SU-DHL-6 (cell line): Measurements from ENCODE around the gene PALM.

ENCODE experiments used
- H2AFZ ChIP-seq: fragments of 200-600 bp; sonication (generic); 2 replicates; pipeline ENCODE4 v1.6.1; 2014; ENCODE audit warnings: low read depth, mild to moderate bottlenecking, moderate library complexity, mixed read lengths, antibody characterized with exemption, low read length; ENCODE audit not compliant: severe bottlenecking
- H3F3A ChIP-seq: fragments of 200-600 bp; shearing (Covaris generic); 2 replicates; pipeline ENCODE4 v1.6.0; 2016; ENCODE audit warnings: antibody characterized with exemption, mild to moderate bottlenecking; ENCODE audit not compliant: insufficient read depth
- H3K27ac ChIP-seq: fragments of 200-600 bp; sonication (generic); 2 replicates; pipeline ENCODE4 v1.5.1; 2016; ENCODE audit warnings: low read depth, mild to moderate bottlenecking, low read length, moderate library complexity, mixed read lengths
- H3K27me3 ChIP-seq: fragments of 200-600 bp; sonication (generic), shearing (Covaris generic); 2 replicates; pipeline ENCODE4 v1.6.0; 2014; ENCODE audit warnings: mild to moderate bottlenecking, low read length
- H3K36me3 ChIP-seq: fragments of 200-600 bp; sonication (generic); 2 replicates; pipeline ENCODE4 v1.6.1; 2014; ENCODE audit warnings: mild to moderate bottlenecking, low read length, mixed read lengths
- H3K4me2 ChIP-seq: fragments of 300-600, 200-600 bp; shearing (Covaris generic), sonication (generic); 2 replicates; pipeline ENCODE4 v1.6.0; 2014; ENCODE audit warnings: low read length, low read depth, mild to moderate bottlenecking; ENCODE audit not compliant: poor library complexity, severe bottlenecking
- H3K4me3 ChIP-seq: fragments of 200-600 bp; sonication (generic); 2 replicates; pipeline ENCODE4 v1.5.1; 2014; ENCODE audit warnings: antibody characterized with exemption, low read length, mild to moderate bottlenecking, mixed read lengths; ENCODE audit not compliant: insufficient read depth, poor library complexity, severe bottlenecking
- H3K79me2 ChIP-seq: fragments of 200-600 bp; sonication (generic); 2 replicates; pipeline ENCODE4 v1.6.1; 2014; ENCODE audit warnings: mild to moderate bottlenecking, low read length, moderate library complexity; ENCODE audit not compliant: insufficient read depth
- H3K9ac ChIP-seq: fragments of 200-600 bp; sonication (generic); 2 replicates; pipeline ENCODE4 v1.7.0; 2014; ENCODE audit warnings: mild to moderate bottlenecking, low read length
- H3K9me2 ChIP-seq: fragments of 200-600 bp; sonication (generic); replicated peaks from 2 replicates; pipeline ENCODE4 v1.6.1; 2014; ENCODE audit warnings: low read length; ENCODE audit not compliant: insufficient read depth
- H3K9me3 ChIP-seq: fragments of 200-600 bp; sonication (generic); 2 replicates; pipeline ENCODE4 v1.6.1; 2014; ENCODE audit warnings: low read length, mixed read lengths; ENCODE audit not compliant: insufficient read depth
- H4K20me1 ChIP-seq: fragments of 200-600 bp; sonication (generic); 2 replicates; pipeline ENCODE4 v1.6.1; 2014; ENCODE audit warnings: low read depth, mild to moderate bottlenecking, antibody characterized with exemption, low read length, moderate library complexity, mixed read lengths
- EZH2phosphoT487 ChIP-seq: fragments of 200-600 bp; sonication (generic), shearing (Covaris generic); conservative IDR thresholded peaks from 2 replicates; pipeline ENCODE4 v1.6.1; 2018; ENCODE audit warnings: mild to moderate bottlenecking, antibody characterized with exemption, low read length, moderate library complexity, mixed read lengths
- TF ChIP-seq, protein P1 (sequence below): fragments of 200-600 bp; sonication (generic); IDR thresholded peaks from one replicate; pipeline ENCODE4 v1.5.1; 2017; ENCODE audit warnings: antibody characterized with exemption, mild to moderate bottlenecking, low read length, moderate library complexity; ENCODE audit not compliant: insufficient read depth, poor library complexity, severe bottlenecking

PALM gene

DNA sequence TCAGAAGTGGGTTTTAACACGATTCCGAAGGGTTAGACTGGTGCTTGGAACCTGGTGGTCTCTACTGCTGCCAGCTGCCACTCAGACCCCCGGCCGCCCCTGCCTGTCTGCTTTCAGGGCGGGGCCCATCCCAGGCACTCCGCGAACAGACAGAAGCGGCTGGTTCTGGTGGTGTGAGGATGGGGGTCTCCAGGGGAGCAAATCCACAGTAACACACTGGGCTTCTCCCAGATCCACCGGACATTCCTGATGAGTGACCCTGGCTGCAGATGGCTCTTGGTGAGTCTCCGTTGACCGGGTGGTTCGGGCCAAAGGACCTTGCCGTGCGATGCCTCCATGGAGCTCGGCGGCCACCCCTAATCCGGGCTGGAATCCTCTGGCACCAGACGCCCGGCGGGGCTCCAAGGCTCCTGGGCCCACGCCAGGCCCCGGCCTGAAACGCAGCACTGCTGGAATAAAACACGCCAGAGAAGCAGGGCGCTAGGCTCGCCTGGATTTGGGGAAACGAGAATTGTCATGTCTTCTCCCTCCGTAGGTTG lies 86.4 kb downstream of the PALM start:
- H2AFZ ChIP-seq = no peak overlapping the region
- H3K9me2 ChIP-seq = no peaks in the 10 kb centered on the region
- no peaks in the 10 kb centered on the region for H3F3A ChIP-seq
- H3K36me3 ChIP-seq = peaks cover 5% of the 10 kb centered on the region; the same call in 1 of the 2 replicates
- TF ChIP-seq, protein P1, sequence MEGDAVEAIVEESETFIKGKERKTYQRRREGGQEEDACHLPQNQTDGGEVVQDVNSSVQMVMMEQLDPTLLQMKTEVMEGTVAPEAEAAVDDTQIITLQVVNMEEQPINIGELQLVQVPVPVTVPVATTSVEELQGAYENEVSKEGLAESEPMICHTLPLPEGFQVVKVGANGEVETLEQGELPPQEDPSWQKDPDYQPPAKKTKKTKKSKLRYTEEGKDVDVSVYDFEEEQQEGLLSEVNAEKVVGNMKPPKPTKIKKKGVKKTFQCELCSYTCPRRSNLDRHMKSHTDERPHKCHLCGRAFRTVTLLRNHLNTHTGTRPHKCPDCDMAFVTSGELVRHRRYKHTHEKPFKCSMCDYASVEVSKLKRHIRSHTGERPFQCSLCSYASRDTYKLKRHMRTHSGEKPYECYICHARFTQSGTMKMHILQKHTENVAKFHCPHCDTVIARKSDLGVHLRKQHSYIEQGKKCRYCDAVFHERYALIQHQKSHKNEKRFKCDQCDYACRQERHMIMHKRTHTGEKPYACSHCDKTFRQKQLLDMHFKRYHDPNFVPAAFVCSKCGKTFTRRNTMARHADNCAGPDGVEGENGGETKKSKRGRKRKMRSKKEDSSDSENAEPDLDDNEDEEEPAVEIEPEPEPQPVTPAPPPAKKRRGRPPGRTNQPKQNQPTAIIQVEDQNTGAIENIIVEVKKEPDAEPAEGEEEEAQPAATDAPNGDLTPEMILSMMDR = no peak
- TF ChIP-seq EZH2phosphoT487 = no peak
- peaks cover 23% of the 10 kb centered on the region for H3K79me2 ChIP-seq
- H4K20me1 ChIP-seq = peaks cover 10% of the 10 kb centered on the region
- no peaks in the 10 kb centered on the region for H3K27me3 ChIP-seq
- H3K4me2 ChIP-seq = no peak overlapping the region
- no peaks in the 10 kb centered on the region for H3K9me3 ChIP-seq
- H3K27ac ChIP-seq = no peak overlapping the region
- H3K4me3 ChIP-seq = no peak overlapping the region
- H3K9ac ChIP-seq = no peak overlapping the region

GRCh38 chr19:795691-796581 lies 87.2 kb downstream of the PALM start:
- H3K9me3 ChIP-seq = no peaks in the 10 kb centered on the region
- H3K27me3 ChIP-seq = no peaks in the 10 kb centered on the region
- peaks cover 31% of the 10 kb centered on the region for H3K79me2 ChIP-seq
- H3K4me2 ChIP-seq = peak overlapping the region; percentile 74
- peak overlapping the region; percentile 90 for H2AFZ ChIP-seq
- peak overlapping the region; percentile 62 for H3K4me3 ChIP-seq
- no peaks in the 10 kb centered on the region for H3F3A ChIP-seq
- H3K27ac ChIP-seq = no peak overlapping the region
- TF ChIP-seq EZH2phosphoT487 = no peak
- TF ChIP-seq, protein P1 = no peak
- H3K9me2 ChIP-seq = no peaks in the 10 kb centered on the region
- H3K9ac ChIP-seq = peak overlapping the region; percentile 68
- H3K36me3 ChIP-seq = peaks cover 8% of the 10 kb centered on the region; the same call in 1 of the 2 replicates
- peaks cover 14% of the 10 kb centered on the region for H4K20me1 ChIP-seq

- peak within 1 kb of the TSS; percentile 90 for H2AFZ ChIP-seq
- peaks cover 41% of the 10 kb centered on the region for H3K79me2 ChIP-seq
Observed at GRCh38 chr19:796692-797527, 88.2 kb downstream of the PALM start, which contains the start of gene PTBP1. Gene PTBP1 (plus strand): TSS chr19:797452. CDS start chr19:797498, 46 bp downstream.

More at GRCh38 chr19:796692-797527, 88.2 kb downstream of the PALM start, which contains the start of gene PTBP1:
- Histone ChIP-seq H4K20me1 (peaks cover 23% of the 10 kb centered on the region), H3K9me2 (no peaks in the 10 kb centered on the region), H3K27ac (peak within 1 kb of the TSS; percentile 90), H3K4me2 (peak within 1 kb of the TSS; percentile 78), H3K27me3 (no peaks in the 10 kb centered on the region), H3F3A (no peaks in the 10 kb centered on the region), H3K4me3 (peak within 1 kb of the TSS; percentile 74), H3K9me3 (no peaks in the 10 kb centered on the region), H3K9ac (peak within 1 kb of the TSS; percentile 98), H3K36me3 (peaks cover 8% of the 10 kb centered on the region; the same call in 1 of the 2 replicates)
- TF ChIP-seq, protein P1 = no peak
- TF ChIP-seq EZH2phosphoT487 = no peak
